SIG-M5 (cell line): ENCODE results near the gene CFAP221.

Experiments used
- DNase-seq: peaks from one replicate; lab custom pipeline; 2025; lab: John Stamatoyannopoulos, UW

CFAP221 gene

DNA sequence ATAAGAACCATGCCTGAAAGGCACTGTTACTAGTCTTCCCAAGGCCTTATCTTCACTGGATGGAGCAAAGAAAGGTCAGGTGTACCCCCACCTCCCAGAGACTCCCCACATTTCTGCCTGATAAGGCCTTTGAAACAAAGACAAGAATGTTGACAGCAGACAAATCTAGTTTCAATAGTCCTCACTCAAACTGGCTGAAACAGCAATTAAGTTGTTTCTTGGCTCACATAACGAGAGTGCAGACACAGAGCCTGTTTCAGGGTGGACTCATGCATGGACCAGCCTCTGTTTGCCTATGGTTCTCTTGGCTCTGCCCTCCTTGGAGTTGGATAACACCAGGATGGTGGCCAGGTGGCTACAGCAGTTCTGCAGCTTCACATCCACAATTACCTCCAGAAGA lies 7.5 kb upstream of the CFAP221 start:
- DNase-seq, result no peak

DNA sequence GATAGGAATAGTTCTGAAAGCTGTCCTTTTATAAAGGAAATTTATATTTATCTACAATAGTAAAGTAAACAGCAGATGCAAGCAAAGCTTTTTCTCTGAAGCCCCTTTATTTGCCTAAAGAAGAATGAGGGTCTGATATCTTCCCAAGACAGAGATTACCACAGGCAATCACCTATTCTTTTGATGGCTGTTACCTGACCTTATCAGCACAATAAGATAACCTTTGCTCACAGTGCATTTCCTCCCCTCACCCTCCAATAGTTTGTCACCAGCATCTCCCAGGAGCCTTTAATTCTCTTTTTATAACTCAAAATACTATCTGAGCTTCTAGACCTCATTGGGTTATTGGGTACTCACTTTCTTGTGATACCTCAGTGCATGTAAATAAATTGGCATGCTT lies 6.5 kb upstream of the CFAP221 start:
- DNase-seq, result no peak

GRCh38 chr2:119541476-119541875 lies 2.8 kb upstream of the CFAP221 start:
- DNase-seq, result no peak

- no peak for DNase-seq
Measured at GRCh38 chr2:119544939-119545475, 758 bp downstream of the CFAP221 start.

GRCh38 chr2:119545754-119546446 lies 1.7 kb downstream of the CFAP221 start:
- DNase-seq, result no peak

DNA sequence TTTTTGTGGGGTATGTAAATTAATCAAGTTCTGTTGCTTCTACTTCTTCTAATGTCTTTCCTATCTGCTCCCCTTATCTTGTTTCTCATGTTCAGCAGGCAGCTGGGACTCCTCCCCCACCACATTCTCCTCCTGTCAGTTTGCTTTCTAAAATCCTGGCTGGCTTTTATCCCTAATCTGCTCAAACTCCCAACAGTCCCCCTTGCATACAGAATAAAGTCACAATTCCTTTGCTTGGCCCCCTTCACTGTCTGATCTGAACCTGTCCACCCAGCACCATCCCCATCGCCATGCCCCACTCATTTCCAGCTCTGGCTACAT lies 2.2 kb downstream of the CFAP221 start:
- no peak for DNase-seq

DNA sequence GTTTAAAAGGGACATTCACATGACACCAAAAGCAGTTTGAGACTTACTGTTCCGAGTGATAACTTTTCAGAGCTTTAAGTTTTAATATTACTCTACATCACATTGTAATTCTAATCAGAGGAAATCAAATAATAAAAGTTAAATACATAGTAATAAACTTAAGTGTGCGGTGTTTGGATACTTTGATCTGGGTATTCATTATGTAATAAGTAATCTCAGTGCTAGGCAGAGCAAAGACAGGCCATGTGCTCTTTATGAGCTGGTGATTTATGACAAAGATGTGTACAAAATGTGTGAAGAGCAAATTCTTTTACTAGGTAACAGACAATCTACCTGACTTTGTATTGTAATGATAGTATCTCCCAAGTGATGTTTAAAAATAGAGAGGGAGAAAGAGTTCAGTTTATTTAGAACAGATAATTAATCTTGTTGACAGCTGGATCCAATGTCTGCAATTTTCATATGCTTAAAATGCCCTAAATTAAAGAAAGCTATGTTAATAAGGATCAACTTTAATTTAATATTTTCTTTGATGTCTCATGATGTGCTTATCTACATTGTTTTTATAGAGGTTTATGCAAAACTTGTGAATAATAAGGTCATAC lies 4.4 kb downstream of the CFAP221 start:
- no peak for DNase-seq

GRCh38 chr2:119549241-119549640 lies 5.0 kb downstream of the CFAP221 start:
- DNase-seq, result no peak

GRCh38 chr2:119550346-119550745 lies 6.1 kb downstream of the CFAP221 start:
- no peak for DNase-seq

GRCh38 chr2:119550856-119551255 lies 6.6 kb downstream of the CFAP221 start:
- no peak for DNase-seq

DNA sequence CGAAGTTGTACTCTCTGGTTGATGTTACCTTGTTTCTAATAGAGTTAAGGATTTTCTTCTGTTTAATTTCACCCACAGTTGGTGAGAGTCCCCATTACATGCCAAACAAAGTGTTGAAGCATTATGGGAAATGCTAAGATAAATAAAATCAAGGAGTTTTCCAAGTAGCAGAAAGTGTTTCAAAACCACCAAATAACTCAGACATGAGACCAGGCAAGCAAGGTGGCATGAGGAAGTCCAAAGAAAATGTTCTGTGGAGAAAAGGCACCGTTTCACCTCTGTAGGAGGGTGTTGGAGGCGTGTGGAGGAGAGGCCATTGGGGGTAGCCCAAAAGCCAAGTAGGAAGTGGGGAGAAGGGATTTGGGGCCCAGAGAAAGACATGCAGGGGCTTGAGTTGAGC lies 8.7 kb downstream of the CFAP221 start:
- no peak for DNase-seq

- DNase-seq, result no peak
Measured at GRCh38 chr2:119553687-119554344, 9.6 kb downstream of the CFAP221 start.

DNA sequence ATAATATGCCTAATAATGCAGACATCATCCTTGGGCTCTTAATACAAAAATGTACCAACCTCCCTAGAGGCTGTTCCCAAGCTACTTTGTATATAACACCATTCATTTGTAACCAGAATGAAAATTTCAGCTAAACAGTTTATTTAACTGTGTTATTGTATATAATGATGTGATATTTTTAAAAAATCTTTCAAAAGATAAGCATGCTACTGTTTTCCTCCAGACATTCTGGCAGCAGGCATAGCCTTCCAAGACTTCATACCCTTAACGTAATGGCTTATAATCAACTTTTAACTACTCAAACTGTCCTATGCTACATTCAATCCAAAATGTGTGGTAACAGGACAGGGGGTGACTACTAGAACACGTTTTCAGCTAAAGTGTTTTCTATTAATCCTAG lies 21.2 kb downstream of the CFAP221 start:
- DNase-seq, result no peak

GRCh38 chr2:119567292-119567691 lies 23.0 kb downstream of the CFAP221 start:
- DNase-seq, result no peak

GRCh38 chr2:119574108-119574815 lies 30.0 kb downstream of the CFAP221 start:
- no peak for DNase-seq

DNA sequence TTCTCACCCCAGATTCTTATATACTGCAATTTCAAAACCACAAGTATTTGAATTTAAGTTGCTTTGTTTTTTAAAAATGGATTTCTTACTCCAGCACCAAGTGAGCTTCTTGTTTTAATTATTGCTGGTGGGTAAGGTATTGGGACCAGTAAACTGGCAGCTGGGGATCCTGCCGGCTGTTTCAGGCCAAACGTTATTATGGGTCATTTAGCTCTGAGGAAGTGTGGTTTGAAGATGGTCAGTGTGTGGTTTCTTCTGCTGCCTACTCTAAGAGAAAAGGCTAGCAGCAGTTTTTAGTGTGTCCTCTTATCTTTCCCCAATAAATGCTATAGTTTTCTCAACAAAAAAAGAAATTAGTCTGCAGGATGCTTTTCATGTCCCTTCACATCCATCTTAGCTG lies 30.6 kb downstream of the CFAP221 start:
- no peak for DNase-seq

GRCh38 chr2:119575439-119575838 lies 31.2 kb downstream of the CFAP221 start:
- DNase-seq, result no peak

DNA sequence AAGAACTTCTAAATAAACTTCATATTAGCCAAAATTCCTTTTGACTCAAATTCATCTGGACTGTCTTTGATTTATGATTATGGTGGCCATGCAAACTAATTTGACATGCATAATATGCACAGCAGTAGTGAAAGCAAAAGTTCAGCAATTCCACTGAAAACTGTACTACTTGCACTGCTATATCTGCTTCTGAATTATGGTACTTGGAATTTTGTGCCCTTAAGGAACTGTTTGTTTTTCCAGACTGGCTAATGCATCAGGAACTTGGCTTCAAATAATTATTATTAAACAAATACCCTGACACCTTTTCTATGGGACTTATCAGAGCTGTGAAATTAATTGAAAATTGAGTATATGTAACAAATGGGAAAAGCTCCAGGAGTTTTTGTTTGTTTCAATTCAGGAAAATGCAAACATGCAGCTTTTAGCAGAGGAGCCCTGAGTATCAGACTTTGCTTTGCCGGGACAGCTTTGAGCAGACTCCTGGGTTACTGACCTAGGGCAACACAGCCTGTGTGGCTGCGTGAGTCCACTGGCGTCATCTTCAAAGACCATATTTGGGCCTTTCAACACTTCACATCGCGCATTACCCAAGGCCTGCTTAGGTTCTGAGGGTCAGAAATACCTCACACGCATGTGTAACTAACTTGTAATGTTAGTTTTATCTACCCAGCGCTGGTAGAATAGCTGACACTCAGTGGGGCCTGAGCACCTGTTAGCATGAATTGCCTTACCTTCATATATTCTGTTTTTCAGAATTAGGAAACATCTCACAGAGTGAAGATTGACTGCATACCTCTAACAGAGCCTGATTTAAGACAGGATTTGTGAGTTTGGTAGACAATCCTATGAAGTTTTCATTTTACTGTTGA lies 35.4 kb downstream of the CFAP221 start:
- no peak for DNase-seq

- DNase-seq, result no peak
Measured at GRCh38 chr2:119580550-119581072, 36.4 kb downstream of the CFAP221 start.

DNA sequence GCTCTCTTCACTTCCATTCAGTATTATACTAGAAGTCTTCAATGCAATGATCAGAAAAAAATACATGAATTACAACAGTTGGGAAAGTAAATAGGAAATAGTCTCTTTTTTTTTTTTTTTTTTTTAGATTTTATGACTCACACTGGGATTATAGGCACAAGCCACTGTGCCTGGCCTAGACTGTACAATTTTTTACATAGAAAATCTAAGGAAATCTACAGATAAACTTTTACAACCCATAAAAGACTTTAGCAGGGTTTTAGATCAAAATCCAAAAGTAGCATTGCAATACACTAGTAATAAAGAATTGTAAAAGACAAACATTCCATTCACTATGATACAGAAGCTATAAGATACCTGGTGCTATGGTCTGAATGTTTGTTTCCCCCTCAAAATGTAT lies 39.0 kb downstream of the CFAP221 start:
- DNase-seq, result no peak

GRCh38 chr2:119584469-119584868 lies 40.2 kb downstream of the CFAP221 start:
- no peak for DNase-seq

DNA sequence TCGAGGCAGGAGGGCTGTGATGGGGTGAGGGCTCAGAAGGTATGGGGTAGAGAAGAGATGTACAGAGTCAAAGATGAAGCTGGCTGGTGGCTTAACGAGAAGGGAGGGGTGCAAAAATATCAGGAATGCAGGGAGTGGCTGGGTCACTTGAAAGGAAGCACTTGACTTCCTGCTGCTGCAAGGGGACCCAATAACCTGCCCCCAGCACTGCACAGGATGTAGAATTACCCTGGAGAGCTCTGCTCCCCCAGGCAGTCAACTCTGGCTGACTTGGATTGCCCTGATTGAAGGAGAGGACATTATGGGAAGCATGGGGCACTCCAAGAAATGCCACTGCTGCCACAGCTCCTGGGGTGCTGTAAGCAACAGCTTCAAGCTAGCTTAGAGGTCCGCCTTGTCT lies 41.8 kb downstream of the CFAP221 start:
- no peak for DNase-seq
